ENCODE measurements around the gene NAV2.

The NAV2 gene

GRCh38 chr11:19802773-19803293 lies 90.2 kb downstream of the NAV2 start:
- no peak overlapping the region for H3K4me3 ChIP-seq (ENCODE audit: low read depth, low read length)
- DNase-seq (ENCODE audit: low read depth) = no peak
- TF ChIP-seq MYC (IDR thresholded peaks at IDR 0.05; ENCODE audit: low read depth, low read length) (no peak), POLR2A (IDR thresholded peaks at IDR 0.05; ENCODE audit: extremely low read depth, insufficient read length) (no peak), MAX (IDR thresholded peaks at IDR 0.05; ENCODE audit: low read depth, low read length) (no peak), CTCF (IDR thresholded peaks at IDR 0.05; ENCODE audit: low read depth, low read length) (no peak)

- TF ChIP-seq POLR2A (IDR thresholded peaks at IDR 0.05; ENCODE audit: extremely low read depth, insufficient read length) = no peak
- TF ChIP-seq MAX (IDR thresholded peaks at IDR 0.05; ENCODE audit: low read depth, low read length) = no peak
- no peak for TF ChIP-seq MYC (IDR thresholded peaks at IDR 0.05; ENCODE audit: low read depth, low read length)
- TF ChIP-seq CTCF (IDR thresholded peaks at IDR 0.05; ENCODE audit: low read depth, low read length) = no peak
- H3K4me3 ChIP-seq (ENCODE audit: low read depth, low read length) = no peak overlapping the region
- no peak for DNase-seq (ENCODE audit: low read depth)
Measured at GRCh38 chr11:19803506-19803998, 90.9 kb downstream of the NAV2 start.

- DNase-seq (ENCODE audit: low read depth) = no peak
- H3K4me3 ChIP-seq (ENCODE audit: low read depth, low read length) = no peak overlapping the region
- TF ChIP-seq MAX (IDR thresholded peaks at IDR 0.05; ENCODE audit: low read depth, low read length) (no peak), POLR2A (IDR thresholded peaks at IDR 0.05; ENCODE audit: extremely low read depth, insufficient read length) (no peak), CTCF (IDR thresholded peaks at IDR 0.05; ENCODE audit: low read depth, low read length) (no peak), MYC (IDR thresholded peaks at IDR 0.05; ENCODE audit: low read depth, low read length) (no peak)
Measured at GRCh38 chr11:19805376-19805775, 92.7 kb downstream of the NAV2 start.

GRCh38 chr11:19805827-19806226 lies 93.2 kb downstream of the NAV2 start:
- no peak for DNase-seq (ENCODE audit: low read depth)
- H3K4me3 ChIP-seq (ENCODE audit: low read depth, low read length) = no peak overlapping the region

GRCh38 chr11:19806251-19806650 lies 93.6 kb downstream of the NAV2 start:
- TF ChIP-seq MYC (IDR thresholded peaks at IDR 0.05; ENCODE audit: low read depth, low read length) = no peak
- DNase-seq (ENCODE audit: low read depth) = no peak
- H3K4me3 ChIP-seq (ENCODE audit: low read depth, low read length) = no peak overlapping the region

More at GRCh38 chr11:19805827-19806226, 93.2 kb downstream of the NAV2 start:
- TF ChIP-seq MAX (IDR thresholded peaks at IDR 0.05; ENCODE audit: low read depth, low read length) (no peak), MYC (IDR thresholded peaks at IDR 0.05; ENCODE audit: low read depth, low read length) (no peak), CTCF (IDR thresholded peaks at IDR 0.05; ENCODE audit: low read depth, low read length) (no peak), POLR2A (IDR thresholded peaks at IDR 0.05; ENCODE audit: extremely low read depth, insufficient read length) (no peak)

- TF ChIP-seq MAX (IDR thresholded peaks at IDR 0.05; ENCODE audit: low read depth, low read length) = no peak
- TF ChIP-seq CTCF (IDR thresholded peaks at IDR 0.05; ENCODE audit: low read depth, low read length) = no peak
- TF ChIP-seq POLR2A (IDR thresholded peaks at IDR 0.05; ENCODE audit: extremely low read depth, insufficient read length) = no peak
- TF ChIP-seq MYC (IDR thresholded peaks at IDR 0.05; ENCODE audit: low read depth, low read length) = no peak
- DNase-seq (ENCODE audit: low read depth) = no peak
- H3K4me3 ChIP-seq (ENCODE audit: low read depth, low read length) = no peak overlapping the region
Measured at GRCh38 chr11:19808076-19808911, 95.7 kb downstream of the NAV2 start.

Data from NB4 (cell line).